Endothelial cell of umbilical vein (primary cell): ENCODE results near the gene ILF2. TPM values are rescaled to one million over a fixed set of nuclear protein-coding genes. Genes with fewer than 3 reads are reported as not detected.

Experiments
- BruUV-seq: library from RNA; stranded (reverse); fragments of 400-500 nt; replicated peaks from 2 replicates; lab custom pipeline; 2021; lab: Mats Ljungman, UMichigan
- CTCF ChIA-PET: fragments of 300-600, 350-600 bp; sonication (Branson Sonifier 250); formaldehyde crosslinking; loops from one replicate; lab custom pipeline; 2021; ENCODE audit warnings: antibody characterized with exemption, inconsistent platforms; lab: Charles Lee
- POLR2A ChIA-PET: fragments of 300-600, 350-600 bp; sonication (Branson Sonifier 250); formaldehyde crosslinking; loops from one replicate; lab custom pipeline; 2021; ENCODE audit warnings: antibody characterized with exemption, inconsistent platforms; lab: Charles Lee
- DNase-seq: peaks from one replicate; pipeline ENCODE4 v3.0.0-alpha.2; 2011; ENCODE audit warnings: low read depth, low spot score
- FAIRE-seq: peaks from 2 replicates; lab custom pipeline; 2011; peaks lifted over from hg19 to GRCh38; lab: Jason Lieb, UNC
- H2AFZ ChIP-seq: 2 replicates; pipeline ENCODE4 v1.6.0; 2012; ENCODE audit warnings: low read depth, low read length, control low read depth, inconsistent platforms
- H3K27ac ChIP-seq: 2 replicates; pipeline ENCODE4 v1.5.1; 2011; ENCODE audit warnings: low read depth, mild to moderate bottlenecking, control low read depth, low read length, moderate library complexity; ENCODE audit not compliant: insufficient read depth
- H3K27me3 ChIP-seq, 2 experiments: 2 replicates each; pipeline versions ENCODE4 v1.6.0 to v1.6.1; 2011; ENCODE audit warnings: low read length in 2 of 2, mixed read lengths in 1 of 2; ENCODE audit not compliant: control insufficient read depth in 2 of 2, insufficient read depth in 2 of 2
- H3K36me3 ChIP-seq, 2 experiments: 2 replicates in 1 of 2; 3 replicates in 1 of 2; pipeline ENCODE4 v1.5.1; 2011; ENCODE audit warnings: low read length in 2 of 2, mild to moderate bottlenecking in 1 of 2, moderate library complexity in 1 of 2; ENCODE audit not compliant: control insufficient read depth in 2 of 2, insufficient read depth in 2 of 2; ENCODE audit errors: extremely low read depth in 1 of 2
- H3K4me1 ChIP-seq: 3 replicates; pipeline ENCODE4 v1.5.1; 2011; ENCODE audit warnings: mild to moderate bottlenecking, low read length; ENCODE audit not compliant: control insufficient read depth, insufficient read depth; ENCODE audit errors: extremely low read depth
- H3K4me2 ChIP-seq: 2 replicates; pipeline ENCODE4 v1.6.1; 2011; ENCODE audit warnings: low read length, control low read depth, mixed read lengths; ENCODE audit not compliant: insufficient read depth
- H3K4me3 ChIP-seq, 3 experiments: fragments of 200-600 bp in 1 of 3; sonication (generic), shearing (Covaris generic) in 1 of 3; replicated peaks in 1 of 3; 2 replicates each; pipeline ENCODE4 v1.5.1; 2011 to 2016; ENCODE audit warnings: control low read depth in 3 of 3, low read length in 3 of 3, mild to moderate bottlenecking in 2 of 3, inconsistent platforms in 1 of 3, low read depth in 1 of 3, moderate library complexity in 1 of 3; ENCODE audit not compliant: insufficient read depth in 1 of 3
- H3K79me2 ChIP-seq: 2 replicates; pipeline ENCODE4 v1.6.0; 2012; ENCODE audit warnings: low read length, inconsistent platforms; ENCODE audit not compliant: control insufficient read depth, insufficient read depth
- H3K9ac ChIP-seq: replicated peaks from 2 replicates; pipeline ENCODE3; 2011; ENCODE audit warnings: low read length, control low read depth; ENCODE audit not compliant: insufficient read depth; ENCODE audit errors: extremely low read depth
- H3K9me1 ChIP-seq: replicated peaks from 3 replicates; pipeline ENCODE4 v1.6.0; 2011; ENCODE audit warnings: mild to moderate bottlenecking, low read length; ENCODE audit not compliant: control insufficient read depth, insufficient read depth; ENCODE audit errors: extremely low read depth
- H3K9me3 ChIP-seq: replicated peaks from 2 replicates; pipeline ENCODE4 v1.5.1; 2012; ENCODE audit warnings: low read length, inconsistent platforms; ENCODE audit not compliant: control insufficient read depth, insufficient read depth
- H4K20me1 ChIP-seq: replicated peaks from 2 replicates; pipeline ENCODE3; 2011; ENCODE audit warnings: mild to moderate bottlenecking, low read length; ENCODE audit not compliant: control insufficient read depth, insufficient read depth; ENCODE audit errors: extremely low read depth
- CTCF ChIP-seq, 2 donors: IDR thresholded peaks; 1 replicate in 1 of 2; 2 replicates in 1 of 2; pipeline ENCODE4 v1.5.1; 2011; ENCODE audit warnings: low read length in 2 of 2, mild to moderate bottlenecking in 2 of 2, moderate library complexity in 2 of 2, control low read depth in 1 of 2, inconsistent platforms in 1 of 2, low read depth in 1 of 2; ENCODE audit not compliant: insufficient read depth in 1 of 2; ENCODE audit errors: extremely low read depth in 1 of 2
- EZH2 ChIP-seq: IDR thresholded peaks from 2 replicates; pipeline ENCODE4 v1.6.1; 2012; ENCODE audit warnings: borderline replicate concordance, low read depth, mild to moderate bottlenecking, moderate library complexity, low read length, inconsistent platforms; ENCODE audit not compliant: severe bottlenecking
- FOS ChIP-seq: IDR thresholded peaks from 2 replicates; pipeline ENCODE4 v1.6.1; 2011; ENCODE audit warnings: mild to moderate bottlenecking, low read length, moderate library complexity, borderline replicate concordance; ENCODE audit not compliant: insufficient read depth
- GATA2 ChIP-seq: IDR thresholded peaks from 2 replicates; pipeline ENCODE4 v1.7.0; 2011; ENCODE audit warnings: low read depth, mild to moderate bottlenecking, moderate library complexity, mixed read lengths, low read length; ENCODE audit not compliant: insufficient read length, insufficient read depth
- JUN ChIP-seq: IDR thresholded peaks from 2 replicates; pipeline ENCODE4 v1.6.1; 2011; ENCODE audit warnings: borderline replicate concordance, low read depth; ENCODE audit not compliant: insufficient read length, insufficient read depth
- MYC ChIP-seq: IDR thresholded peaks from one replicate; pipeline ENCODE4 v1.6.1; 2011; ENCODE audit warnings: mild to moderate bottlenecking, low read depth, low read length
- POLR2A ChIP-seq: IDR thresholded peaks from 2 replicates; pipeline ENCODE4 v1.6.1; 2012; ENCODE audit warnings: low read depth, mild to moderate bottlenecking, control low read depth, low read length
- POLR2AphosphoS5 ChIP-seq: IDR thresholded peaks from 2 replicates; pipeline ENCODE4 v1.6.1; 2012; ENCODE audit warnings: low read depth, mild to moderate bottlenecking, control low read depth, low read length, moderate library complexity; ENCODE audit not compliant: insufficient read depth
- dilution Hi-C: fragments of 300-500 bp; cut with MboI; formaldehyde crosslinking; loops from one replicate; pipeline ENCODE4 v1.15.0; 2019; ENCODE audit warnings: low sequenced_read_pairs; ENCODE audit not compliant: extremely low pct_ligation_motif_present
- intact Hi-C: fragments of 100-400 bp; cut with micrococcal nuclease; formaldehyde crosslinking; loops from one replicate; pipeline ENCODE4 v1.10.0; 2022
- polyA plus RNA-seq, 4 experiments: library from polyadenylated mRNA; depleted of rRNA in 3 of 4; stranded (reverse) in 3 of 4; unstranded in 1 of 4; fragments of >200 nt; gene quantifications; 2 replicates each; pipeline versions ENCODE4 v1.2.1 to v1.2.3, GENCODE V29; 2011 to 2012; ENCODE audit warnings: missing spikeins in 1 of 4
- total RNA-seq: library from RNA; stranded (reverse); gene quantifications from 2 replicates; pipeline ENCODE4 v1.2.3, GENCODE V29; 2021
- TF ChIP-seq, protein P1 (sequence below): IDR thresholded peaks from 2 replicates; pipeline ENCODE4 v1.6.1; 2011; ENCODE audit not compliant: insufficient read depth, insufficient read length

ILF2 gene
- total and polyA plus RNA-seq, 2 donors (not counting 3 experiments of a cell fraction or from before 2014, with no cell fraction given) = 271 to 303 TPM

DNA sequence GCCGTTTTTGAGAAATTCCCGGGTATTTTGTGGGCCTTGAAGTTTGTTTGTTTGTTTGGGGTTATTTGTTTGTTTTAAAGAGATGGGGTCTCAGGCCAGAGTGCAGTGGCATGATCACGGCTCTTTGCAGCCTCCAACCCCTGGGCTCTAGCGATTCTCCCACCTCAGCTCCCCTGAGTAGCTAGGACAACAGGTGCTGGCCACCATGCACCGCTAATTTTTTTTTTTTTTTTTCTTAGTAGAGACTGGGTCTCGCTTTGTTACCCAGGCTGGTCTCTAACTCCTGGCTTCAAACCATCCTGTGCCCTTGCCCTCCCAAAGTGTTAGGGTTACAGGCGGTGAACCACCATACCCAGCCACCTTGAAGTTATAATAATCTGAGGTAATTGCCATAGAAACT, 34.9 kb downstream of the ILF2 start:
- intact Hi-C loops (loop anchor here (2.0 kb wide), 1 partner anchor 23 kb away; the partner anchor contains the start of gene SNAPIN), dilution Hi-C loops (no loop called here)
- H4K20me1 ChIP-seq = no peaks in the 10 kb centered on the region
- FAIRE-seq (no peak), DNase-seq (no peak)
- no peaks in the 10 kb centered on the region for H3K27me3 ChIP-seq
- peaks cover 47% of the 10 kb centered on the region for H3K79me2 ChIP-seq
- H3K27ac ChIP-seq = no peak overlapping the region
- BruUV-seq = no TSS peak
- peaks cover 11% of the 10 kb centered on the region for H3K4me1 ChIP-seq
- H3K4me2 ChIP-seq = no peak overlapping the region
- H3K9me1 ChIP-seq = no peaks in the 10 kb centered on the region
- ChIA-PET POLR2A (interaction anchor here (0.7 kb wide), 1 partner anchor 27 kb away, joined by 5 read pairs; no protein-coding TSS in a partner anchor), CTCF (interaction anchor here (2.5 kb wide), 1 partner anchor 63 kb away, joined by 29 read pairs; no protein-coding TSS in a partner anchor)
- no peak overlapping the region for H2AFZ ChIP-seq
- no peaks in the 10 kb centered on the region for H3K9me3 ChIP-seq
- no peak overlapping the region for H3K4me3 ChIP-seq
- TF ChIP-seq FOS = no peak
- no peak for TF ChIP-seq JUN
- H3K9ac ChIP-seq = no peak overlapping the region
- peaks cover 17 to 18% of the 10 kb centered on the region in 2 experiments for H3K36me3 ChIP-seq

DNA sequence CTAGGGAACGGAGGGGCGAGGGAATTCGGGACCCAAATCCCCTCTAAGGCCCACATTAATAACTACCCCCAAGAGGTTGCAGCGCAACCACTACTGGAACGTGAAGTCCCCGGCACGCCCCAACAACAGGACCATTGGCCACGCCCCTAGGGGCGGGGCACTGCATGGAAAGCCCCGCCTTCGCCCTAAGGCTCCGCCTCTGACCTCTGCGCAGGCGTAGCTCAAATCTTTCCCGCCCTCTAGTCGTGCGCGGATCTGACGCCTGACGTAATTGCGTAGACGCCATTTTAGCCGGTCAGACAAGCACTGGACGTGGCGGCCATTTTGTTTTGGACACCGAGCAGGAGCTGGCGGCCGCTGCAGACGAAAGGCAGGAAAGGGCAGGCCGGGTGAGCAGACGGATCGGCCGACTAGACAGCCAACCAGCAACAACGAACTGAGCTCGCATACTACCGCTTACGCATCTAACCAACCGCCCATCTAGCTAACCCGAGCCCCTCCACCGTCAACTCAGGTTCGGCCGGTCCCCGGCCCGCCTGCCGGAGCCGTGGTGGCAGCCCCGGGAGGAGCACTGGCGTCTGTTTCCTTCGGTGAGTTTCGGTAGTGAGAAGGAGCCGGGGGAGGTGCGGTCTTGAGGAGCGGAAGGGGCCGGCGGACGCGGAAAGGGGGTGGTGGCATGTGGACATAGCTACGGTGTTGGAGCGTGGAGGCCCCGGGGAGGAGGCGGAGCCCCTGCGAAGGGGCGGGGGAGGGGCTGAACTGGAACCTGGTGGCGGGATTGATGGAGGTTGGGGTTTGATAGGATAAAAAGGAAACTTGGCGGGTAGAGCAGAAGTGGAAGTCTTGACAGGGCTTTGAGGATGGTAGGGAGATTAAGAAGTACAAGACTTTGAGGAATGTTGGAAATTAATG, 36.8 kb downstream of the ILF2 start, which contains the start of gene CHTOP:
CHTOP (plus strand) TSS at position 313 of the 912 bp plus-strand sequence. CDS start 2,523 bp downstream, outside the sequence.
- TF ChIP-seq POLR2A (peak; percentile 78), CTCF (IDR thresholded peaks at IDR 0.05; ENCODE audit: extremely low read depth in 1 of 2, insufficient read depth in 1 of 2, low read depth in 1 of 2, low read length in 2 of 2) (no peak), EZH2 (no peak), MYC (no peak), FOS (no peak), POLR2AphosphoS5 (peak; percentile 92), GATA2 (no peak), JUN (no peak)
- TF ChIP-seq, protein P1, sequence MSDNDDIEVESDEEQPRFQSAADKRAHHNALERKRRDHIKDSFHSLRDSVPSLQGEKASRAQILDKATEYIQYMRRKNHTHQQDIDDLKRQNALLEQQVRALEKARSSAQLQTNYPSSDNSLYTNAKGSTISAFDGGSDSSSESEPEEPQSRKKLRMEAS = no peak
- TSS peak; percentile 86 for BruUV-seq

More for the DNA sequence above, 36.8 kb downstream of the ILF2 start, which contains the start of gene CHTOP:
- H3K79me2 ChIP-seq = peaks cover 38% of the 10 kb centered on the region
- H3K9me1 ChIP-seq = no peaks in the 10 kb centered on the region
- H3K4me2 ChIP-seq = peak within 1 kb of the TSS; percentile 85
- FAIRE-seq (peak; percentile 99), DNase-seq (peak; percentile 100)
- no peaks in the 10 kb centered on the region for H3K27me3 ChIP-seq
- ChIA-PET CTCF (interaction anchor here (0.9 to 2.5 kb wide), 15 partner anchors 9 to 123 kb away, joined by 3 to 29 read pairs (median 5); partner anchors contain the start of gene ILF2), POLR2A (interaction anchor here (0.5 to 2.0 kb wide), 23 partner anchors 9 to 284 kb away, joined by 3 to 28 read pairs (median 5); partner anchors contain the start of genes ILF2, S100A14, S100A16 and S100A6)
- H3K4me3 ChIP-seq = peak within 1 kb of the TSS; percentile 65 to 96 (median 93)
- dilution Hi-C loops = no loop called here
- H4K20me1 ChIP-seq = no peaks in the 10 kb centered on the region
- peaks cover 10 to 16% of the 10 kb centered on the region in 2 experiments for H3K36me3 ChIP-seq
- peaks cover 11% of the 10 kb centered on the region for H3K4me1 ChIP-seq
- peak within 1 kb of the TSS; percentile 64 for H2AFZ ChIP-seq
- intact Hi-C loops = loop anchor here (1.0 to 5.0 kb wide), 6 partner anchors 25 to 123 kb away; partner anchors contain the start of genes ILF2 and SNAPIN
- H3K9me3 ChIP-seq = no peaks in the 10 kb centered on the region
- peak within 1 kb of the TSS; percentile 100 for H3K9ac ChIP-seq
- H3K27ac ChIP-seq = peak within 1 kb of the TSS; percentile 94
